ENCODE measurements around the gene OTX1. TPM values are rescaled to one million over a fixed set of nuclear protein-coding genes. Genes with fewer than 3 reads are reported as not detected.

OTX1 gene
- total and polyA plus RNA-seq, 2 experiments from 2014 or later = 1.3 to 2.2 TPM

DNA sequence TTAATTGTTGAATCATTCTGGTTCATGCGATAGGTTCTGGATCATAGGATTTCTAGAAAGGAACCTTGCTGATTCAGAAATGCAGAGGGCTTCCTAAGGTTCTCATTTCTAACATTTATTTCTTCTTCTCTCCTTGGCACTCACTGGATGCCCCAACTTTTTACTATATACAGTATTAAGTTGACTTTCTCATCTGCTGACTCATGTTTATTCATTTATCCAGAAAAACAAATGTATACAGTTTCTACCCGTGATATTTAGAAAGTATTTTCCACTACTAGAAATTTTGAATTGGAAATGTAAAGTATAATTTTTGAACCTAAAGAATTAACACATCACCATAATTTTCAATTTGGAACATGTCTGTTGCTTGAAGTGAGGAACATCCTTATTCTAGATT is 32.2 kb upstream of the OTX1 start:
- H3K9me2 ChIP-seq (ENCODE audit: insufficient read depth) = no peaks in the 10 kb centered on the region
- Mint-ChIP-seq H3K4me3 (no peak overlapping the region), H3K27ac (no peak overlapping the region), H3K9me3 (no peaks in the 10 kb centered on the region), H3K36me3 (ENCODE audit: low read depth) (no peaks in the 10 kb centered on the region), H3K27me3 (ENCODE audit: insufficient read depth, low read depth, poor library complexity) (peaks cover 3% of the 10 kb centered on the region), H3K4me1 (peaks cover 6% of the 10 kb centered on the region)
- H3K27ac ChIP-seq (ENCODE audit: low read depth) = no peak overlapping the region
- no peaks in the 10 kb centered on the region for H3F3A ChIP-seq (replicated peaks; ENCODE audit: low read depth)
- H3K4me3 ChIP-seq = no peak overlapping the region
- TF ChIP-seq ZNF114 (CRISPR knock-in tag; IDR thresholded peaks at IDR 0.05) (no peak), ZNF331 (CRISPR knock-in tag; IDR thresholded peaks at IDR 0.05; ENCODE audit: low read depth) (no peak), STAT1 (IDR thresholded peaks at IDR 0.05; ENCODE audit: unreplicated experiment) (no peak), CREB1 (CRISPR knock-in tag; IDR thresholded peaks at IDR 0.05; ENCODE audit: low read depth) (no peak), EZH2 (IDR thresholded peaks at IDR 0.05; ENCODE audit: low read depth, unreplicated experiment) (no peak), JUNB (IDR thresholded peaks at IDR 0.05; ENCODE audit: unreplicated experiment) (no peak), POLR2AphosphoS5 (IDR thresholded peaks at IDR 0.05; ENCODE audit: low read depth) (no peak), NANOG (IDR thresholded peaks at IDR 0.05; ENCODE audit: borderline replicate concordance) (no peak), EZH2phosphoT487 (IDR thresholded peaks at IDR 0.05; ENCODE audit: unreplicated experiment) (no peak)
- TF ChIP-seq, protein P1, sequence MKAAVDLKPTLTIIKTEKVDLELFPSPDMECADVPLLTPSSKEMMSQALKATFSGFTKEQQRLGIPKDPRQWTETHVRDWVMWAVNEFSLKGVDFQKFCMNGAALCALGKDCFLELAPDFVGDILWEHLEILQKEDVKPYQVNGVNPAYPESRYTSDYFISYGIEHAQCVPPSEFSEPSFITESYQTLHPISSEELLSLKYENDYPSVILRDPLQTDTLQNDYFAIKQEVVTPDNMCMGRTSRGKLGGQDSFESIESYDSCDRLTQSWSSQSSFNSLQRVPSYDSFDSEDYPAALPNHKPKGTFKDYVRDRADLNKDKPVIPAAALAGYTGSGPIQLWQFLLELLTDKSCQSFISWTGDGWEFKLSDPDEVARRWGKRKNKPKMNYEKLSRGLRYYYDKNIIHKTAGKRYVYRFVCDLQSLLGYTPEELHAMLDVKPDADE (IDR thresholded peaks at IDR 0.05) = no peak
- TF ChIP-seq, protein P2, sequence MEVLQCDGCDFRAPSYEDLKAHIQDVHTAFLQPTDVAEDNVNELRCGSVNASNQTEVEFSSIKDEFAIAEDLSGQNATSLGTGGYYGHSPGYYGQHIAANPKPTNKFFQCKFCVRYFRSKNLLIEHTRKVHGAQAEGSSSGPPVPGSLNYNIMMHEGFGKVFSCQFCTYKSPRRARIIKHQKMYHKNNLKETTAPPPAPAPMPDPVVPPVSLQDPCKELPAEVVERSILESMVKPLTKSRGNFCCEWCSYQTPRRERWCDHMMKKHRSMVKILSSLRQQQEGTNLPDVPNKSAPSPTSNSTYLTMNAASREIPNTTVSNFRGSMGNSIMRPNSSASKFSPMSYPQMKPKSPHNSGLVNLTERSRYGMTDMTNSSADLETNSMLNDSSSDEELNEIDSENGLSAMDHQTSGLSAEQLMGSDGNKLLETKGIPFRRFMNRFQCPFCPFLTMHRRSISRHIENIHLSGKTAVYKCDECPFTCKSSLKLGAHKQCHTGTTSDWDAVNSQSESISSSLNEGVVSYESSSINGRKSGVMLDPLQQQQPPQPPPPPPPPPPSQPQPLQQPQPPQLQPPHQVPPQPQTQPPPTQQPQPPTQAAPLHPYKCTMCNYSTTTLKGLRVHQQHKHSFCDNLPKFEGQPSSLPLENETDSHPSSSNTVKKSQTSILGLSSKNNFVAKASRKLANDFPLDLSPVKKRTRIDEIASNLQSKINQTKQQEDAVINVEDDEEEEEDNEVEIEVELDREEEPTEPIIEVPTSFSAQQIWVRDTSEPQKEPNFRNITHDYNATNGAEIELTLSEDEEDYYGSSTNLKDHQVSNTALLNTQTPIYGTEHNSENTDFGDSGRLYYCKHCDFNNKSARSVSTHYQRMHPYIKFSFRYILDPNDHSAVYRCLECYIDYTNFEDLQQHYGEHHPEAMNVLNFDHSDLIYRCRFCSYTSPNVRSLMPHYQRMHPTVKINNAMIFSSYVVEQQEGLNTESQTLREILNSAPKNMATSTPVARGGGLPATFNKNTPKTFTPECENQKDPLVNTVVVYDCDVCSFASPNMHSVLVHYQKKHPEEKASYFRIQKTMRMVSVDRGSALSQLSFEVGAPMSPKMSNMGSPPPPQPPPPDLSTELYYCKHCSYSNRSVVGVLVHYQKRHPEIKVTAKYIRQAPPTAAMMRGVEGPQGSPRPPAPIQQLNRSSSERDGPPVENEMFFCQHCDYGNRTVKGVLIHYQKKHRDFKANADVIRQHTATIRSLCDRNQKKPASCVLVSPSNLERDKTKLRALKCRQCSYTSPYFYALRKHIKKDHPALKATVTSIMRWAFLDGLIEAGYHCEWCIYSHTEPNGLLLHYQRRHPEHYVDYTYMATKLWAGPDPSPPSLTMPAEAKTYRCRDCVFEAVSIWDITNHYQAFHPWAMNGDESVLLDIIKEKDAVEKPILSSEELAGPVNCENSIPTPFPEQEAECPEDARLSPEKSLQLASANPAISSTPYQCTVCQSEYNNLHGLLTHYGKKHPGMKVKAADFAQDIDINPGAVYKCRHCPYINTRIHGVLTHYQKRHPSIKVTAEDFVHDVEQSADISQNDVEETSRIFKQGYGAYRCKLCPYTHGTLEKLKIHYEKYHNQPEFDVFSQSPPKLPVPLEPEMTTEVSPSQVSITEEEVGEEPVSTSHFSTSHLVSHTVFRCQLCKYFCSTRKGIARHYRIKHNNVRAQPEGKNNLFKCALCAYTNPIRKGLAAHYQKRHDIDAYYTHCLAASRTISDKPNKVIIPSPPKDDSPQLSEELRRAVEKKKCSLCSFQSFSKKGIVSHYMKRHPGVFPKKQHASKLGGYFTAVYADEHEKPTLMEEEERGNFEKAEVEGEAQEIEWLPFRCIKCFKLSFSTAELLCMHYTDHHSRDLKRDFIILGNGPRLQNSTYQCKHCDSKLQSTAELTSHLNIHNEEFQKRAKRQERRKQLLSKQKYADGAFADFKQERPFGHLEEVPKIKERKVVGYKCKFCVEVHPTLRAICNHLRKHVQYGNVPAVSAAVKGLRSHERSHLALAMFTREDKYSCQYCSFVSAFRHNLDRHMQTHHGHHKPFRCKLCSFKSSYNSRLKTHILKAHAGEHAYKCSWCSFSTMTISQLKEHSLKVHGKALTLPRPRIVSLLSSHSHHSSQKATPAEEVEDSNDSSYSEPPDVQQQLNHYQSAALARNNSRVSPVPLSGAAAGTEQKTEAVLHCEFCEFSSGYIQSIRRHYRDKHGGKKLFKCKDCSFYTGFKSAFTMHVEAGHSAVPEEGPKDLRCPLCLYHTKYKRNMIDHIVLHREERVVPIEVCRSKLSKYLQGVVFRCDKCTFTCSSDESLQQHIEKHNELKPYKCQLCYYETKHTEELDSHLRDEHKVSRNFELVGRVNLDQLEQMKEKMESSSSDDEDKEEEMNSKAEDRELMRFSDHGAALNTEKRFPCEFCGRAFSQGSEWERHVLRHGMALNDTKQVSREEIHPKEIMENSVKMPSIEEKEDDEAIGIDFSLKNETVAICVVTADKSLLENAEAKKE (CRISPR knock-in tag; IDR thresholded peaks at IDR 0.05) = no peak
- TF ChIP-seq, protein P3, sequence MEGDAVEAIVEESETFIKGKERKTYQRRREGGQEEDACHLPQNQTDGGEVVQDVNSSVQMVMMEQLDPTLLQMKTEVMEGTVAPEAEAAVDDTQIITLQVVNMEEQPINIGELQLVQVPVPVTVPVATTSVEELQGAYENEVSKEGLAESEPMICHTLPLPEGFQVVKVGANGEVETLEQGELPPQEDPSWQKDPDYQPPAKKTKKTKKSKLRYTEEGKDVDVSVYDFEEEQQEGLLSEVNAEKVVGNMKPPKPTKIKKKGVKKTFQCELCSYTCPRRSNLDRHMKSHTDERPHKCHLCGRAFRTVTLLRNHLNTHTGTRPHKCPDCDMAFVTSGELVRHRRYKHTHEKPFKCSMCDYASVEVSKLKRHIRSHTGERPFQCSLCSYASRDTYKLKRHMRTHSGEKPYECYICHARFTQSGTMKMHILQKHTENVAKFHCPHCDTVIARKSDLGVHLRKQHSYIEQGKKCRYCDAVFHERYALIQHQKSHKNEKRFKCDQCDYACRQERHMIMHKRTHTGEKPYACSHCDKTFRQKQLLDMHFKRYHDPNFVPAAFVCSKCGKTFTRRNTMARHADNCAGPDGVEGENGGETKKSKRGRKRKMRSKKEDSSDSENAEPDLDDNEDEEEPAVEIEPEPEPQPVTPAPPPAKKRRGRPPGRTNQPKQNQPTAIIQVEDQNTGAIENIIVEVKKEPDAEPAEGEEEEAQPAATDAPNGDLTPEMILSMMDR (conservative IDR thresholded peaks at IDR 0.05; ENCODE audit: low read depth in 2 of 2) = no peak
- TF ChIP-seq, protein P4, sequence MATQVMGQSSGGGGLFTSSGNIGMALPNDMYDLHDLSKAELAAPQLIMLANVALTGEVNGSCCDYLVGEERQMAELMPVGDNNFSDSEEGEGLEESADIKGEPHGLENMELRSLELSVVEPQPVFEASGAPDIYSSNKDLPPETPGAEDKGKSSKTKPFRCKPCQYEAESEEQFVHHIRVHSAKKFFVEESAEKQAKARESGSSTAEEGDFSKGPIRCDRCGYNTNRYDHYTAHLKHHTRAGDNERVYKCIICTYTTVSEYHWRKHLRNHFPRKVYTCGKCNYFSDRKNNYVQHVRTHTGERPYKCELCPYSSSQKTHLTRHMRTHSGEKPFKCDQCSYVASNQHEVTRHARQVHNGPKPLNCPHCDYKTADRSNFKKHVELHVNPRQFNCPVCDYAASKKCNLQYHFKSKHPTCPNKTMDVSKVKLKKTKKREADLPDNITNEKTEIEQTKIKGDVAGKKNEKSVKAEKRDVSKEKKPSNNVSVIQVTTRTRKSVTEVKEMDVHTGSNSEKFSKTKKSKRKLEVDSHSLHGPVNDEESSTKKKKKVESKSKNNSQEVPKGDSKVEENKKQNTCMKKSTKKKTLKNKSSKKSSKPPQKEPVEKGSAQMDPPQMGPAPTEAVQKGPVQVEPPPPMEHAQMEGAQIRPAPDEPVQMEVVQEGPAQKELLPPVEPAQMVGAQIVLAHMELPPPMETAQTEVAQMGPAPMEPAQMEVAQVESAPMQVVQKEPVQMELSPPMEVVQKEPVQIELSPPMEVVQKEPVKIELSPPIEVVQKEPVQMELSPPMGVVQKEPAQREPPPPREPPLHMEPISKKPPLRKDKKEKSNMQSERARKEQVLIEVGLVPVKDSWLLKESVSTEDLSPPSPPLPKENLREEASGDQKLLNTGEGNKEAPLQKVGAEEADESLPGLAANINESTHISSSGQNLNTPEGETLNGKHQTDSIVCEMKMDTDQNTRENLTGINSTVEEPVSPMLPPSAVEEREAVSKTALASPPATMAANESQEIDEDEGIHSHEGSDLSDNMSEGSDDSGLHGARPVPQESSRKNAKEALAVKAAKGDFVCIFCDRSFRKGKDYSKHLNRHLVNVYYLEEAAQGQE (IDR thresholded peaks at IDR 0.05; ENCODE audit: unreplicated experiment) = no peak
- H3K79me2 ChIP-seq (replicated peaks; ENCODE audit: insufficient read depth) = no peaks in the 10 kb centered on the region
- no peaks in the 10 kb centered on the region for H4K20me1 ChIP-seq (replicated peaks; ENCODE audit: insufficient read depth)
- H3K4me1 ChIP-seq (ENCODE audit: insufficient read depth) = peaks cover 6% of the 10 kb centered on the region
- DNase-seq (ENCODE audit: low spot score) (no peak), ATAC-seq (no peak)
- H3K27me3 ChIP-seq (ENCODE audit: insufficient read depth) = no peaks in the 10 kb centered on the region
- H3K4me2 ChIP-seq = no peak overlapping the region
- no peaks in the 10 kb centered on the region for H3K36me3 ChIP-seq (ENCODE audit: insufficient read depth)
- H2AFZ ChIP-seq = no peak overlapping the region
